HG03108 (cell line): ENCODE results near the gene SMOC2.
"Not testable (repeated sequence)": the region's sequence is repeated elsewhere in the genome, so short reads cannot be mapped to it uniquely, and the experiment has no call there.

Experiments
- ATAC-seq: cut with Tn5 transposase; IDR thresholded peaks from one replicate; pipeline ENCODE4 v1.9.1; 2021; ENCODE audit warnings: moderate library complexity; ENCODE audit not compliant: unreplicated experiment

SMOC2 gene

GRCh38 chr6:168537540-168537884 lies 96.5 kb downstream of the SMOC2 start:
- ATAC-seq, result no peak

DNA sequence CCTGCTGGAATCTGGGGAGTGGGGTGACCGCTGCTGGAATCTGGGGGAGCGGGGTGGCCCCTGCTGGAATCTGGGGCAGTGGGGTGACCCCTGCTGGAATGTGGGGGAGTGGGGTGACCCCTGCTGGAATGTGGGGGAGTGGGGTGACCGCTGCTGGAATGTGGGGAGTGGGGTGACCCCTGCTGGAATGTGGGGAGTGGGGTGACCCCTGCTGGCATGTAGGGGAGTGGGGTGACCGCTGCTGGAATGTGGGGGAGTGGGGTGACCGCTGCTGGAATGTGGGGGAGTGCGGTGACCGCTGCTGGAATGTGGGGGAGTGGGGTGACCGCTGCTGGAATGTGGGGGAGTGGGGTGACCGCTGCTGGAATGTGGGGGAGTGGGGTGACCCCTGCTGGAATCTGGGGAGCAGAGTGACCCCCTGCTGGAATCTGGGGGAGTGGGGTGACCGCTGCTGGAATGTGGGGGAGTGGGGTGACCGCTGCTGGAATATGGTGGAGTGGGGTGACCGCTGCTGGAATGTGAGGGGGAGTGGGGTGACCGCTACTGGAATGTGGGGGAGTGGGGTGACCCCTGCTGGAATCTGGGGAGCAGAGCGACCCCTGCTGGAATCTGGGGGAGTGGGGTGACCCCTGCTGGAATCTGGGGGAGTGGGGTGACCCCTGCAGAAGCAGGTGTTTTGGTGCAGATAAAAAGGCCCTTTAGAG lies 97.4 kb downstream of the SMOC2 start:
- not testable (repeated sequence) for ATAC-seq

GRCh38 chr6:168538892-168539811 lies 98.2 kb downstream of the SMOC2 start:
- no peak for ATAC-seq

DNA sequence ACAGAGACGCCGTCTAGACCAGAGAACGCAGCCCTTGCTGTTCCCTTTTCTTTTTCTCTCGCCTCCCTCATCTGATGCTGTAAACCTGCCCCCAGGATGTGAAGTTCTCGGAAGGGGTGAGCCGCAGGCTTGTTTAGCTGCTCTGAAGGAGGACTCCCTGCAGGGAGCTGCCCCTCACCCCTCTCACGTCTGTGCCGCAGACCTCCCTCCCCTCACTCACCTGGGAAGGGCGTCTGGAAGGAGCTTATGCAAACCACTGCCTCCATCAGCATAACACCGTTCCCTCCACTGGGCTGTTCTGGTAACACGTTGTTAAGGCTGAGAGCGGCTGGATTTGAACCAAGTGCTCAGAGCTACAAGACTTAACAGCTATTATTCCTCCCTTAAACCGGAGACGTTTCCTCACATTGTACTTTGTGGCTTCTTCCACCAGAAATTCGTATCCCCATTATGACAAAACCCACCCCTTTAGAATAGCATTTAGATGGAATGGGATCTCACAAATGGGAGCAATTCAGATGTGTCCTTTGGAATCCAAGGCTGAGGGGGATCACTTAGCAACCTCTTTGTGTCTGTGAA lies 99.8 kb downstream of the SMOC2 start:
- ATAC-seq, result no peak

DNA sequence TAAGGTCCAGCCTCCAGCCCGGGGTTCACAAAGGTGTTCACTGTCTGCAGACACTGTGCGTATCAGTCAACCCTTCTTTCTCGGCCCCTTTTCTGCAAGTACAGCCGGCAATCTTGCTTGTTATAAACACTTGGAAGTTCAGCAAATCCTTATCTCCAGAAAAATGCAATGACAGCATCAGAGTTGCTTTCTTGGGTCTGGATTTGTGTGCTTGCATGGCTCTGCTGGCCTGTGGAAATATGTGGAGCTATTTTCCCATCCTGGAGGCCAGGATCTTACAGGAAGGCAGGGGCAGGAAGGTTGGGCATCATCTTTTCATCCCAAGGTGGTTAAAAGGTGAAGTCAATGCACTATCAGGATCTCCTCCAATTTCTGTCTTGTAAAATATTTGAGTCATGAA lies 100.3 kb downstream of the SMOC2 start:
- ATAC-seq, result no peak

DNA sequence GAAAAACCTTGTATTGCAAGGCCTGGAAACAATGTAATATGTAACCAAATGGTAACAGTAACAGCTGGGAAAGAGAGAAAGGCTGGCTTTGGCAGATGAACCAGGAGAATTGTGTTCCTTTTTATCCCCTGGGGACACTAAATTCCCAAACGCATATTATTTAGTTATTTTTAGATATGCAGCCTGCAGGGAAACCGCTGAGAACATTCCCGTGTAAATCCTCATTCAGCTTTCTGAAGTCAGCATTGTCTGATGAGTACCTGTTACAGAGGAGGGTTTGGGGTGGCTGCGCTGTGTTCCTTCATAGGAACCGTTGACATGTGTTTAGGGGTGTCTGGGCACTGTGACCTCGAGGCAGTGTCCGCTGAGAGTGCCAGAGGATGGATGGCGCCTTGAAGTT lies 101.3 kb downstream of the SMOC2 start:
- no peak for ATAC-seq

DNA sequence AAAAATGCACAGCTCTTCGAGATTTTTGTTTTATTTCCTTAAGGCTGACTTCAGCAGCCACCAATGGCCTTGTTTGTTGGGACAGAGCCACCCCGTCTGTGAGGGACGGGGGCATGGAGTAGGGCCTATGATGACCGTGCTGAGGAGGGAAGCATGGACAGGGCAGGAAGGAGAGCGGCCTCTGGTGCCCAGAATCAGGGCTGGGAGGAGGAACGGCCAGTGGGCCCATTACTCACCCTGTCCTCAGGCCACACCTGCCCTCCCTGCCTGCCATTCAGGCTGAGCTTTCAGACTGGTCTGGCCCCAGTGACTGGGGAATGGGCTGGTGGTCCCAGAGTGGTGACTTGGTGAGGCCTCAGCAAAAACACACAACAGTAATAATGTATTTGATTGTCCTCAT lies 104.4 kb downstream of the SMOC2 start:
- no peak for ATAC-seq

GRCh38 chr6:168546151-168546550 lies 105.2 kb downstream of the SMOC2 start:
- no peak for ATAC-seq

GRCh38 chr6:168546730-168547129 lies 105.7 kb downstream of the SMOC2 start:
- no peak for ATAC-seq

GRCh38 chr6:168550326-168550725 lies 109.3 kb downstream of the SMOC2 start:
- no peak for ATAC-seq

GRCh38 chr6:168554472-168554871 lies 113.5 kb downstream of the SMOC2 start:
- no peak for ATAC-seq

- ATAC-seq, result no peak
Observed at GRCh38 chr6:168554898-168555617, 114.1 kb downstream of the SMOC2 start.

DNA sequence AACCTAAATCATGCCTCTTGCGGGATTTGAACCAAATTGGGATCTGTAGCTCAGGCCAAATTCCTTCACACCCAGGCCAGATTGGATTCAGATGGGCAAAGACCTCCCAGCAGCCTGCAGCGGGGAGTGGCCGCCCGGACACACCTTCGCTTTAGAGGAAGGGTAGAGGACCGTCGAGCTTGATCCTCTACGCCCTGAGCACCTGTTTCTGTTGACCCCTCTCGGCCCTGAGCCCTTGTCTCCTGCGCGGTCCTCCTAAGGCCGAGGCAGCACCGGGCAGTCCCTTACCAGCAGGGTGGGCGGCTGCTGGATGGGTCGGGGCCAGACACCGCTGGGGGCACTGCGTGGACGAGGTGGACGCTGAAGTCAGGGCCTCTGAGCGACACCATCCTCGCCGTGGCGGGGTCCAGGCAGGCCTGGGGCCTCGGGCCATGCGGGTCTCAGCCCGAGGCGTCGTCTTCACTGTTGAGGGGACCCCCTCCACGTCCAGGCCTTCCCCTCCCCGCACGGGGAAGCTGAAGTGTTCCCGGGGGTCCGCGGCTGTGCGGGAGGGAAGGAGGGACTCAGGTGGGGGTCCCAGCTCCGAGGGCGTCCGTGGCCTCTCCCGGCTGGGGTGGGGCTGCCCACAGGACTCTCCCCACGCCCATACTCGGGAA lies 114.8 kb downstream of the SMOC2 start:
- ATAC-seq, result no peak

- ATAC-seq, result no peak
Observed at GRCh38 chr6:168557512-168557911, 116.5 kb downstream of the SMOC2 start.

GRCh38 chr6:168558686-168559085 lies 117.7 kb downstream of the SMOC2 start:
- no peak for ATAC-seq

GRCh38 chr6:168559574-168560098 lies 118.7 kb downstream of the SMOC2 start:
- ATAC-seq, result no peak

- no peak for ATAC-seq
Observed at GRCh38 chr6:168560126-168560525, 119.1 kb downstream of the SMOC2 start.

DNA sequence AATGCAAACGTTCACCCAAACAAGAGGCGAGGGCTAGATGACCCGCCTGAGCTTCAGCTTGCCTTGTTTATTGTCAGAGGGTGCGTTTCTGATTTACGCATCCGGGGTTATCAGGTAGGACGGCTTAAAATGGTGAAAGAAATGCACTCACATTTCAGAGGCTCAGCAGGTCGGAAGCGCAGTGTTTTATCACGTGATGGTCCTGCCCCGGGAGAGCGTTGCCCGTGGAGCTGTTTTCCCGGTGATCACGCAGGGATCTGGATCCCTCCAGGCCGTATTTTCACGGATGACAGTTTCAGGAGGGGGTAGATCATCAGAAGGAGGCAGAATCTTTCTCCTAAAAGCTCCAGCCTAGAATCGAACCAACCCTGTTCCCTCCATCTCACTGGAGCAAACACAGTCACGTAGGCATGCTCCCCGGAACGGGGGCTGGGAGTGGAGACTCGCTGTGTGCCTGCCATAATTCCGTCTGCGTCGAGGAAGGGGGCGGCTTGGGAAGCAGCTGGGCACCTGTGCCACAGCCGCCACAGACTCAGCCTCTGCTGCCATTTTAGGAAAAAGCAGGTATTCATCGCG lies 121.7 kb downstream of the SMOC2 start:
- ATAC-seq, result no peak

DNA sequence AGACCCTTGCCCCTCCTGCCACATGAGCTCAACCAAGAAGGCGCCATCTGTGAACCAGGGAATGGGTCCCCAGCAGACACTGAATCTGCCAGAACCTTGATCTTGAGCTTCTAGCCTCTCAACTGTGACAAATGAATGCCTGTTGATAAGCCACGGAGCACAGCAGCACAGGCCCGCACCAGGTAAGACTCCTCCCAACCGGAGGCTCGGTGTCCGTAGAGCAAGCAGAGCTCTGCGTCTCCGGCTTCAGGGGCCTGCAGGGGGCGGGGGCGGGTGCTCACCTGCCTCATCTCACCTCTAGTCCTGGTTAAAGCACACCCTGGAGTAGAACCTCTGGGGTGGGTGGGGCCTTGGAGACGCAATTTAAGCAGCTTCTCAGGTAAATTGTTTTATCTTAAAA lies 122.7 kb downstream of the SMOC2 start:
- ATAC-seq, result no peak

- ATAC-seq, result no peak
Observed at GRCh38 chr6:168565112-168565511, 124.1 kb downstream of the SMOC2 start.
